Measurements from ENCODE around the gene ZFPM1. TPM values are rescaled to one million over a fixed set of nuclear protein-coding genes. Genes with fewer than 3 reads are reported as not detected.

The ZFPM1 gene
- total RNA-seq, 1 donor from 2014 or later, result 5.5 TPM

DNA sequence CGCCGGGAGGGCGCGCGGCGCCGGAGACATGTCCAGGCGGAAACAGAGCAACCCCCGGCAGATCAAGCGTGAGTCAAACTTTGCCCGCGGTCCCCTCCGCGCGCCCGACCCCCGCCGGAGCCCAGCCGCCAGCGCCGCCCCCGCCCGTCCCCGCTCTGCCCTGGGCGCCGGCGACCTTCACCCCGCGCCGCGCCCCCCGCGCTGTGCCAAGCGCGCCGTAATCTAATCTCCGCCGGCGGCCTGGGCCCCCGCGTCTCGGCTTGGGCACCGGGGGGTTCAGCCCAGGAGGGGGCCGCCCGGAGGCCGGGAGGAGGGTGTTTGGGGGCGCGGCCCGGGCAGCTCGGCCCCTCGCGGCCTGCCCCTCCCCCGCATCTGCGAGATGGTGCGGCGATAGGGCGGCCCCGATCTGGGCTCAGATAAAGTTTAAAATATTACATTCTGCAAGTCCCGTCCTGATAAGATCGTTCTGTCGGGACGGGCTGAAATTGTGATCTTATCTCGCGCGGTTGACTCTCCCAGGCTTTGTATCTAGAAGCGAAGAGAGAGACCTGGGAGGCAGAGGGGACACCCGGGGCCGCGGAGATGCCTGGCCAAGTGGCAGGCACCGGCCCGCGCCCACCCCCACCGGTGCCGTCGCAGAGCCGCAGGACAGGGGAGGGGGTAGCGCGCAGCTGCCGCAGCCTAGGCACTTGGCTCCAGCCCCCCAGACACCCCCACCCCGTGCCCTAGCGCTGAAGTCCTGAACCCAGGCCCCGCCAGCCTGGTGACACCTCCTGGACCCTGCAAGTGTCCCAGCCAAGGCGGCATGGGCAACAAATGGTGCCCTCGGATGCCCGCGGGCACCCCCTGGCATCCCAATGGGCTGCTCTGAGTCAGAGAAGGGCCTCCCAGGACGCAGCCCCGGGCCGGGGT, 787 bp downstream of the ZFPM1 start:
- H3K27me3 ChIP-seq, result no peaks in the 10 kb centered on the region
- intact Hi-C loops (cut with DNase I), result loop anchor here (2.0 to 5.0 kb wide), 5 partner anchors 81 to 403 kb away; partner anchors contain the start of genes CTU2, GALNS, MVD and RNF166
- peak overlapping the region; percentile 75 to 84 for H3K4me3 ChIP-seq
- DNase-seq (ENCODE audit: low spot score in 2 of 2), result no peak
- TF ChIP-seq, protein P1, sequence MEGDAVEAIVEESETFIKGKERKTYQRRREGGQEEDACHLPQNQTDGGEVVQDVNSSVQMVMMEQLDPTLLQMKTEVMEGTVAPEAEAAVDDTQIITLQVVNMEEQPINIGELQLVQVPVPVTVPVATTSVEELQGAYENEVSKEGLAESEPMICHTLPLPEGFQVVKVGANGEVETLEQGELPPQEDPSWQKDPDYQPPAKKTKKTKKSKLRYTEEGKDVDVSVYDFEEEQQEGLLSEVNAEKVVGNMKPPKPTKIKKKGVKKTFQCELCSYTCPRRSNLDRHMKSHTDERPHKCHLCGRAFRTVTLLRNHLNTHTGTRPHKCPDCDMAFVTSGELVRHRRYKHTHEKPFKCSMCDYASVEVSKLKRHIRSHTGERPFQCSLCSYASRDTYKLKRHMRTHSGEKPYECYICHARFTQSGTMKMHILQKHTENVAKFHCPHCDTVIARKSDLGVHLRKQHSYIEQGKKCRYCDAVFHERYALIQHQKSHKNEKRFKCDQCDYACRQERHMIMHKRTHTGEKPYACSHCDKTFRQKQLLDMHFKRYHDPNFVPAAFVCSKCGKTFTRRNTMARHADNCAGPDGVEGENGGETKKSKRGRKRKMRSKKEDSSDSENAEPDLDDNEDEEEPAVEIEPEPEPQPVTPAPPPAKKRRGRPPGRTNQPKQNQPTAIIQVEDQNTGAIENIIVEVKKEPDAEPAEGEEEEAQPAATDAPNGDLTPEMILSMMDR (IDR thresholded peaks at IDR 0.05), result no peak
- no peaks in the 10 kb centered on the region for H3K36me3 ChIP-seq
- no peaks in the 10 kb centered on the region for H3K9me3 ChIP-seq
- peaks cover 7 to 24% of the 10 kb centered on the region in 2 donors for H3K4me1 ChIP-seq
- H3K27ac ChIP-seq, result peak overlapping the region in 1 of 2 donors; percentile 27

DNA sequence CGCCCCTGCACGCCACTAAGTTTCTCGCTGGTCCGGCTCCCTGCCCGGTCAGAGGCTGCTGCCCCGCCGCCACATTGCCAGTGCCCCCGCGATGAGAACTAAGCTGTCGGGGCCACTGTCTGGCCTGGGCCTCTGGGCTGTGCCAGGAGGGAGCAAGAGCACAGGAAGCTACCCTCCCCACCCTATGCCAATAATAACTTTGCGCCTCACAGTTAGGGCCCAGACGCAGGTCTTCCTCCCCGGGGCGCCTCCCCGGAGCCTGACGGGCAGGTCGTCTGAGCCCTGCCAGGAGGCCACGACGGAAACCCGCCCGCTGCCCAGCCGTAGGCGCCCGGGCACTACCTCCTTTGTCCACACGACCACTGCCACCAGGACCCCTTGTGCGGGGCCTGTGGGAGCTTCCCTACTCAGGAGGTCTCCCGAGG, 1.5 kb downstream of the ZFPM1 start:
- Histone ChIP-seq H3K27ac (peak overlapping the region in 1 of 2 donors; percentile 42), H3K27me3 (no peaks in the 10 kb centered on the region), H3K36me3 (no peaks in the 10 kb centered on the region), H3K9me3 (no peaks in the 10 kb centered on the region), H3K4me3 (peak overlapping the region; percentile 75 to 84), H3K4me1 (peaks cover 7 to 24% of the 10 kb centered on the region in 2 donors)
- intact Hi-C loops (cut with DNase I), result loop anchor here (5.0 kb wide), 2 partner anchors 208 to 403 kb away; partner anchors contain the start of genes GALNS, MVD and TRAPPC2L
- DNase-seq (ENCODE audit: low spot score in 2 of 2), result no peak
- TF ChIP-seq, protein P1 (IDR thresholded peaks at IDR 0.05), result peak in 1 of 3 experiments; percentile 9

- H3K27ac ChIP-seq, result peak overlapping the region; percentile 24 to 42
- intact Hi-C loops (cut with DNase I), result no loop called here
- no peak for DNase-seq (ENCODE audit: low spot score in 2 of 2)
- H3K9me3 ChIP-seq, result no peaks in the 10 kb centered on the region
- peaks cover 7 to 24% of the 10 kb centered on the region in 2 donors for H3K4me1 ChIP-seq
- H3K4me3 ChIP-seq, result peak overlapping the region; percentile 75 to 84
- TF ChIP-seq, protein P1 (IDR thresholded peaks at IDR 0.05), result no peak
- H3K36me3 ChIP-seq, result no peaks in the 10 kb centered on the region
- no peaks in the 10 kb centered on the region for H3K27me3 ChIP-seq
These were observed 2.7 kb downstream of the ZFPM1 start for GRCh38 chr16:88455610-88456355.

DNA sequence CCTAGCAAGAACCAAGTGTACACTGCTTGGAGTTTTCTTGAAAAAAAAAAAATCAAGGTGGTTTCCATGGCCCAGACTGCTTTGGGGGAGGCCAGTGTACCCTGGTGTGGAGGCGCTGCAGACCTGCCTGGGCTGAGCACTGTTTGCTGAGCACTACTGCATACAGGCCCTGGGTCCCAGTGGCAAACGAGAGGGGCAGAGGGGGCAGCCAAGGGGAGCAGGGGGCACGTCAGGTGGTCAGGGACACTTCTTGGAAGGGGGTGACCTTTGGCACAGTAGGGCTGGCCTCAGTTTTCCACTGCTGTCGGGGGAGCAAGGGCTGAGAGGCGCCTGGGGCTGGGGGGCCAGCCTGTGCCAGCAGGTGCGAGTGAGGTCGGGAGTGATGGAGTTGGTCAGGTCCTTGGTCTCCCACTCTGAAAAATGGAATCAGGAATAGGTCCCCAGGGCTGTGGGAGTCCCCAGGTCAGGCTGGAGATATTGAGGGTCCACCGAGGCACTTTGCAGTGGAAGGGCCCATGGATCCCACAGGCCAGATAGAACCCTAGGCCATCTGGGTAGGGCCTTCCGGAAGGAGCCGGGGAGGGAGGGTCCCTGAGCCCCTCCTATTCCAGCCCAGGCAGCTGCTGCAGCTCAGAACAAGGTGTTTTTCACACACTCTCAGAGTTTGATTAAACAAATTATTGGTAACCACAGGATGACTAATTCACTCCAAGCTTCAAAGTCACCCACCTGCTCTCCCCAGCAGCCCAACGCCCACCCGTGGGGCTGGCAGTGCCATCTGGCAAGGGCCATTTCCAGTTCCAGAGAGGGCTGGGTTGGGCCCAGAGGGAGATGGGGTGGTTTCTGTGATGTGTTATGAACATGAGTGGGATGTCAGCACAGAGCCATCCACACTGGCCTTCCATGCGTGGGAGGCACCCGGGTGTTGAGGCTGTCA, 3.5 kb downstream of the ZFPM1 start:
- no peaks in the 10 kb centered on the region for H3K27me3 ChIP-seq
- peaks cover 7 to 24% of the 10 kb centered on the region in 2 donors for H3K4me1 ChIP-seq
- intact Hi-C loops (cut with DNase I), result no loop called here
- H3K9me3 ChIP-seq, result no peaks in the 10 kb centered on the region
- DNase-seq (ENCODE audit: low spot score in 2 of 2), result no peak
- TF ChIP-seq, protein P1 (IDR thresholded peaks at IDR 0.05), result no peak
- peak overlapping the region; percentile 75 to 84 for H3K4me3 ChIP-seq
- H3K27ac ChIP-seq, result peak overlapping the region in 1 of 2 donors; percentile 42
- no peaks in the 10 kb centered on the region for H3K36me3 ChIP-seq

Measured in ascending aorta (tissue), 2 donors.